ENCODE measurements around the gene SLC27A3. TPM values are rescaled to one million over a fixed set of nuclear protein-coding genes. Genes with fewer than 3 reads are reported as not detected.

Gene SLC27A3
- total and polyA plus RNA-seq, 5 experiments from 2014 or later = 8.4 to 18.5 (median 15.3) TPM

DNA sequence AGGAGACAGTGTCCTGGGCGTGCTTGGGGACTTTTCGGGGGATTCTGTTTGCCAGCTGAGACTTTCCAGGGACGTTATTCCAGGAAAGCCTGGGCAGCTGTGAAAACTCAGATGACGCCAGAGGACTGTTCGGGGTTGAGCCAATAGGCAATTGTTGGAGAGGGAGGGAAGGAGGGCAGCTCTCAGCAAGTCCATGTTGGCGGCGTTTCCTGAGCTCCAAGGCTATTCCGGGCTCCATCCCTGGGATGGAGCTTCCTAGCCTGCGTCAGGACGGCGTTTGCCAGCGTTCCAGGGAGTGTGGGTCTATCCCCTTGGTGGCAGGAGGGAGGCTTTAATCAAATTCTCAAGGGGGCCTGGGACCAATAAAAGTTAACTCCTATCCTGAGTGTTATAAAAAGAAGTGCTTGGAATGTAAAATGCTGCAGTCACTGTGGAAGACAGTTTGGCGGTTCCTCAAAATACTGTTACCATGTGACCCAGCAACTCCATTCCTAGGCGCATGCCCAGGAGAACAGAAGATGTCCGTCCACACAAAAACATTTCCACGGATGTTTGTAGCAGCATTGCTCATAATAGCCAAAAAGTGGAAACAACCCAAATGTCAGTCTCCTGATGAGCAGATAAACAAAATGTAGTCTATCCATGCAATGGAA lies 15.2 kb downstream of the SLC27A3 start:
- Mint-ChIP-seq H3K4me3 (peak overlapping the region in 7 of 10 donors; percentile 45 to 71 (median 62)), H3K9me3 (no peaks in the 10 kb centered on the region), H3K27me3 (peaks cover 0 to 2% (median 0%) of the 10 kb centered on the region in 5 donors), H3K36me3 (no peaks in the 10 kb centered on the region), H3K27ac (peak overlapping the region in 5 of 10 donors; percentile 8 to 87 (median 72)), H3K4me1 (peaks cover 12 to 46% (median 33%) of the 10 kb centered on the region in 4 donors)
- no peak for DNase-seq
- POLR2A ChIA-PET = interaction anchor here (0.7 to 1.8 kb wide), 5 partner anchors 9 to 200 kb away, joined by 3 to 7 read pairs (median 5); partner anchors contain the start of genes CREB3L4, DENND4B, RPS27 and SLC27A3
- ATAC-seq = no peak

DNA sequence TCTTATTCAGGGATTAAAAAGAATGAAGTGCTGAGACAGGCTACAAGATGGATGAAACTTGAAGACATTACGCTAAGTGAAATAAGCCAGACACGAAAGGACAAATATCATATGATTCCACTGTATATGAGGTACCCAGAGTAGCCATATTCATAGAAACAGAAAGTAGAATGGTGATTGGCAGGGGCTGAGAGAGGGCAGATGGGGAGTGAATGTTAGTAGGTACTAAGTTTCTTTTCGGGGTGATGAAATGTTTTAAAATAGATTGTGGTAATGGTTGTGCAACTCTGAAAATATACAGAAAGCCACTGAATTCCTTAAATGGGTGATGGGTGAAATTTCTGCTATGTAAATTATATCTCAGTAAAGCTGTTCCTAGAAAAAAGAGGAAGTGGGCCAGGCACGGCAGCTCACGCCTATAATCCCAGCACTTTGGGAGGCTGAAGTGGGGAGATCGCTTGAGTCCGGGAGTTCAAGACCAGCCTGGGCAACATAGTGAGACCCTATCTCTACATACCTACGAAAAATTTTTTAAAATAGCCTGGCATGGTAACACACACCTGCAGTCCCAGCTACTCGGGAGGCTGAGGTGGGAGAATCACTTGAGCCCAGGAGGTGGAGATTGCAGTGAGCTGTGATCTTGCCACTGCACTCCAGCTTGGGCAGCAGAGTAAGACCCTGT lies 15.9 kb downstream of the SLC27A3 start:
- Mint-ChIP-seq H3K9me3 (no peaks in the 10 kb centered on the region), H3K4me1 (peaks cover 12 to 46% (median 35%) of the 10 kb centered on the region in 4 donors), H3K36me3 (no peaks in the 10 kb centered on the region), H3K4me3 (peak overlapping the region in 4 of 10 donors; percentile 2 to 71 (median 5)), H3K27ac (peak overlapping the region in 6 of 10 donors; percentile 0 to 87 (median 24)), H3K27me3 (peaks cover 0 to 2% (median 0%) of the 10 kb centered on the region in 5 donors)
- ATAC-seq (peak; percentile 46 to 48), DNase-seq (no peak)
- POLR2A ChIA-PET = interaction anchor here (0.6 to 1.8 kb wide), 2 partner anchors 196 to 199 kb away, joined by 4 to 7 read pairs; partner anchors contain the start of gene RPS27

DNA sequence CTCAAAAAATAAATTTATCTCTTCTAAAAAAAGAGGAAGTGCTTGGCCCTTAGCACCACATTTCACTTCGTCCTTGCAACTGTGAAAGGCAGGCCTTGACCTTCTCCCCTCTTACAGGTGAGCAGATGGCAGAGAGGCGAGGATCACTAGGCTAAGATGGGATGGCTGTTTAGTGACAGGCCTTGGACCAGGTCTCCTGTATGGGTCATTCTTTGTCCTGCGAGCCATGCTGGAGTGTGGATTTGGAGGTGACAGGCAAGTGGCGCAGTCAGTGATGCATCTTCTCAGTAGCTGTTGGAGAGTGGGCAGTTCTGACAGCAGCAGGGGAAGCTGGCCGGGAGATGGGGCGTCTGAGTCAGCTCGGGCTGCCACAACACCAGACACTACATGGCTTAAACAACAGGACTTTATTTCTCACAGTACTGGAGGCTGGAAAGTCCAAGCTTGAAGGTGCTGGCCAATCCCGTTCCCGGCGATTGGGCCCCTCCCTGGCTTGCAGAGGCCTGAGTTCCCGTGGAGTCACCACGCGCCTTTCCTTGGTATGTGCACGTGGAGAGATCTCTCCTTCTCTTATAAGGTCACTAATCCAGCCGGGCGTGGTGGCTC lies 16.5 kb downstream of the SLC27A3 start:
- POLR2A ChIA-PET = interaction anchor here (0.6 kb wide), 1 partner anchor 196 kb away, joined by 4 read pairs; no protein-coding TSS in a partner anchor
- no peak for ATAC-seq

DNA sequence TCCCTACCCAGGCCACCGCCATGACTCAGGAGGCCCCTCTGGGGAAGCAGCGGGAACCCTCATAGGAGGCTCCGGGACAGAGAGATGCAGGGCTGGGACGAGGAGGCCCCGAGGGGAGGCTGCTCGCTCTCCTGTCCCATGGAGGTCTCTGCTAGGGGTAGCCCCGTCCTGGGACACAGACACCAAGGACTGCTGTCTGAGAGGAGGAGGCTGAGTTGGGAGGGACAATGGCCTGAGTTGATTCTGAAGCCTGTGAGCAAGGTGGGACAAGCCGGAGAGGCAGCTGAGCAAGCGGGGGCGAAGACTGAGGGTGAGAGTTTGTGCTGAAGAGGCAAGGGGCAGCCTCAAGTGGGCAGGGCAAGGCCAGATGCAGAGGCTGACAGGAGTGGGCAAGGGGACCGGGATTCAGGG lies 17.4 kb downstream of the SLC27A3 start:
- Mint-ChIP-seq H3K36me3 (no peaks in the 10 kb centered on the region), H3K27ac (peak overlapping the region in 2 of 10 donors; percentile 63 to 70), H3K4me3 (peak overlapping the region in 1 of 10 donors; percentile 38), H3K27me3 (peaks cover 0 to 2% (median 0%) of the 10 kb centered on the region in 5 donors), H3K4me1 (peaks cover 19 to 57% (median 48%) of the 10 kb centered on the region in 4 donors), H3K9me3 (no peaks in the 10 kb centered on the region)
- ATAC-seq (no peak), DNase-seq (no peak)
- POLR2A ChIA-PET = no interaction called here

More for the DNA sequence above, 16.5 kb downstream of the SLC27A3 start:
- peak overlapping the region in 1 of 10 donors; percentile 71 for H3K4me3 Mint-ChIP-seq
- no peaks in the 10 kb centered on the region for H3K36me3 Mint-ChIP-seq
- peaks cover 0 to 2% (median 0%) of the 10 kb centered on the region in 5 donors for H3K27me3 Mint-ChIP-seq
- H3K9me3 Mint-ChIP-seq = no peaks in the 10 kb centered on the region
- peak overlapping the region in 5 of 10 donors; percentile 16 to 87 (median 33) for H3K27ac Mint-ChIP-seq
- DNase-seq = no peak
- peaks cover 15 to 50% (median 41%) of the 10 kb centered on the region in 4 donors for H3K4me1 Mint-ChIP-seq

DNA sequence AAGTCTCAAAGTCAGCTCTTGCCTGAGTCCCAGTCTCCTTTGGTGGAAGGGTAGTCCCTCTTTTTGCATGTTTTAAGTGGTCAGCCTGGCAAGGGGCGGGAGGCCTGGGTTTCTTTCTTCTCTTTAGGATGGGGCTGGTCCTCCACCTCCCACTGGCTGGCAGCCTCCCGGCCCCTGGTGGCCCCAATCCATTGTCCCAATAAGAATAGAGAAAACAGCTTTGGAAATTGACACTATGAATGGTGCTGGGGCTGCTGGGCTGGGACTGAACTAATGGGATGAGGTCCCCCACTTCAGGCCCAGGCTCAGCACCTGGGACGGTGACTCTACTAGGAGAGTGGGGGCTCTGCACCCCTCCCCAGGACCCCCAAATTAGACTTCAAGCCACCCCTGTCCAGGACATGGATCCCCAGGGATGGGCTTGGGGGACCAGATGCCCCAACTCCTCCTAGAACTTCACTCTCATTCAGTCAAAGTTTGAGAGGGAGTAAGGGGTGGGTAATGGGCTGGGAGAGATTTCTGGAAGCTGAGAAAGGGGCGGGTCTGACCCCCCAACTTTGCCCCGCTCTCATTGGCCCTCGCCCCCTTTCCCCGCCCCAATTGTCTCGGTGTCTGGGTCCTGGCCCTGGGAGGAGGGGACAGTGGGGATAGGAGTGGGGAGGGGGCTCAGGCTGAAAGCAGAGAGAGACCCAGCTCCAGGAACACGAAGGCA lies 18.2 kb downstream of the SLC27A3 start:
- Mint-ChIP-seq H3K9me3 (no peaks in the 10 kb centered on the region), H3K27me3 (peaks cover 0 to 2% (median 0%) of the 10 kb centered on the region in 5 donors), H3K27ac (no peak overlapping the region), H3K4me1 (peaks cover 19 to 55% (median 48%) of the 10 kb centered on the region in 4 donors), H3K4me3 (no peak overlapping the region), H3K36me3 (no peaks in the 10 kb centered on the region)
- ATAC-seq = no peak
- DNase-seq = no peak
- POLR2A ChIA-PET = interaction anchor here (0.8 to 1.4 kb wide), 3 partner anchors 10 to 197 kb away, joined by 3 to 4 read pairs (median 3); partner anchors contain the start of genes RPS27 and SLC39A1

DNA sequence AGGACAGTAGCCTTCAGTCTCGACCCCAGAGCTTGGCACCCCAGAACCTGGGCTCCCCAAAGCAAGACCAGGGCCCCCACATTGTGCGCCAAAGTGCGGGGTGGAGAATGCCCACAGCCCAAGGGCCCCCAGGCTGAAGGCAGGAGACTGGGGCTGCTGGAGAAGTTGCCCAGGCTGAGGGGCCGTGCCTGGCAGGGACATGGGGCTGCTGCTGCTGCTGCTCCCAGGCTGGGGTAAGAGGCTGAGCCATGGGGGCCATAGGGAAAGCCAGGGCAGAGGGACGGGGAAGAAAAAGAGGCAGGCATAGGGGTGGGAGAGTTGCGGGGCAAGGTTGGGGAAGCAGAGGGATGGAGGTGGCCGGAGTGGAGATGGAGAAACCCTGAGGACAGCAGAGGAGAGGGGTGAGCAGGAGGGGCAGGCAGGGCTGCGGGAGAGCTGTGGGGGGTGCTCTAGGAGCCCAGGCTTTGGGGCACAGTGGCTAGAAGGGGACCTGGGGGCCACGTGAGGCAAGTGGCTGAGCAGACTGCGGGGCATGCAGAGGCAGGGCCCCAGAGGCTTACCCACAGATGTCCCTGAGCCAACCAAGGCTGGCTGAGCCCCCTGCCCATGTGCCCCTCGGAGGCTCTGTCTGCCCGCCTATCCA lies 18.9 kb downstream of the SLC27A3 start:
- ATAC-seq = no peak
- Mint-ChIP-seq H3K4me1 (peaks cover 19 to 50% (median 45%) of the 10 kb centered on the region in 4 donors), H3K27me3 (no peaks in the 10 kb centered on the region), H3K36me3 (no peaks in the 10 kb centered on the region), H3K27ac (peak overlapping the region in 4 of 10 donors; percentile 20 to 56 (median 32)), H3K4me3 (peak overlapping the region in 1 of 10 donors; percentile 39), H3K9me3 (no peaks in the 10 kb centered on the region)
- DNase-seq = no peak
- POLR2A ChIA-PET = interaction anchor here (0.8 to 2.0 kb wide), 4 partner anchors 11 to 196 kb away, joined by 3 to 6 read pairs (median 4); partner anchors contain the start of genes RPS27 and SLC39A1

DNA sequence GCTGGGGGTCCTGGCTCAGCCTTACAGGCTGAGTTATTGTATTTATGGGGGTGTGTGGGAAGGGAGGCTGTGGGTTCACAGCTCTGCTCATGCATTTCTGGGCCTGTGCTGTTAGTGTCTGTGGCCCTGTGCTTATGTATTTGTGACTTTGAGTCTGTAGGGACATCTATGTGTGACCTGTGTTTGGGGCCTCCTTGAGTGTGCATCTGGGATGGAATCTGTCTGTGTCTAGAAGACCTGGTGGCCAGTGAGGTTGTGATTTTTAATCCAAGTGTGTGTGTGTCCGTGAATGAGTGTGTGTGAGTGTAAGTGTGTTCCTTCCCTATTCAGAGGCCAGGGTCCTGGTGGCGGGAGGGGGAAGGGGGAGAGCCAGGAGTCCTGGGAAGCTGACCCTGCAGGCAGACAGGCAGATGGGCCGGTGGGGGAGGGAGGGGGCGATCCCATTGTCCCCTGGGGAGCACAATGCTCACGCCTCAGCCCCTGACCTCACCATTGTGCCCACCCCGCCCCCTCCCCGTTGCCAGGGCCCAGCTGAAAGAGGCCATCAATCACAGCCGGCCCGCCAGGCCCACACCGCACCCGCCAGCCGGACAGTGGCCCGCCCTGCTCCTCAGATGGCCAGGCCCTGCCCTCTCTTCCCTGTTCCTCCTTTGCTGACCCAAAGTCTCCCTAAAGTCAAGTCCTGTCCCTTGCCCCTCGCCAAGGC lies 19.6 kb downstream of the SLC27A3 start:
- no peak for DNase-seq

DNA sequence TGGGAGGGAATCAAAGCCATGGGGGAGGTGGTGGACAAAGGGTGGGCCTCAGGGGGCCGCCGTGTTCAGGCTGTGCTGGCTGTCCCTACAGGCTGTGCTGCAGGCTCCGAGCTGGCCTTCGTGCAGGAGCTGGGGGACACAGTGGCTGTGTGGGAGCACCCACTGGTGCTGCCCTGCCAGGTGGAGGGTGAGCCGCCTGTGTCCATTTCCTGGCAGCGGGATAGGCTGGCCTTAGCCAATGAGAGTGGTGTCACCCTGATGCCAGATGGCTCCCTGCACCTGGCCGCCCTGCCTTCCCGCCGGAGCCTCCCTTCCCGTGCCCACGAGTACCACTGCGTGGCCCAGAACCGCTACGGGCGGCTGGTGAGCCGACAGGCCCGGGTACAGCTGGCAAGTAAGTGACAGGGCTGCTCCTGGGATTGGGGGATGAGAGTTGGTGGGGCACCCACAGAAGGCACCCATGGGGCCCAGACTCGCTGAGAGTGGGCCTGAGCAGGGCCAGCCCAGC lies 20.2 kb downstream of the SLC27A3 start:
- Mint-ChIP-seq H3K4me3 (no peak overlapping the region), H3K27ac (no peak overlapping the region), H3K4me1 (peaks cover 13 to 37% (median 33%) of the 10 kb centered on the region in 4 donors), H3K27me3 (no peaks in the 10 kb centered on the region), H3K36me3 (no peaks in the 10 kb centered on the region), H3K9me3 (no peaks in the 10 kb centered on the region)
- ATAC-seq = no peak
- DNase-seq = no peak
- POLR2A ChIA-PET = interaction anchor here (0.7 to 2.0 kb wide), 3 partner anchors 13 to 191 kb away, joined by 3 to 6 read pairs (median 3); no protein-coding TSS in a partner anchor

More for the DNA sequence above, 19.6 kb downstream of the SLC27A3 start:
- no peak for ATAC-seq
- Mint-ChIP-seq H3K36me3 (no peaks in the 10 kb centered on the region), H3K4me1 (peaks cover 16 to 43% (median 39%) of the 10 kb centered on the region in 4 donors), H3K27ac (peak overlapping the region in 5 of 10 donors; percentile 14 to 61 (median 46)), H3K4me3 (peak overlapping the region in 3 of 10 donors; percentile 33 to 48 (median 39)), H3K9me3 (no peaks in the 10 kb centered on the region), H3K27me3 (no peaks in the 10 kb centered on the region)
- POLR2A ChIA-PET = interaction anchor here (1.0 to 2.0 kb wide), 3 partner anchors 12 to 192 kb away, joined by 3 to 6 read pairs (median 3); partner anchors contain the start of gene SLC39A1

DNA sequence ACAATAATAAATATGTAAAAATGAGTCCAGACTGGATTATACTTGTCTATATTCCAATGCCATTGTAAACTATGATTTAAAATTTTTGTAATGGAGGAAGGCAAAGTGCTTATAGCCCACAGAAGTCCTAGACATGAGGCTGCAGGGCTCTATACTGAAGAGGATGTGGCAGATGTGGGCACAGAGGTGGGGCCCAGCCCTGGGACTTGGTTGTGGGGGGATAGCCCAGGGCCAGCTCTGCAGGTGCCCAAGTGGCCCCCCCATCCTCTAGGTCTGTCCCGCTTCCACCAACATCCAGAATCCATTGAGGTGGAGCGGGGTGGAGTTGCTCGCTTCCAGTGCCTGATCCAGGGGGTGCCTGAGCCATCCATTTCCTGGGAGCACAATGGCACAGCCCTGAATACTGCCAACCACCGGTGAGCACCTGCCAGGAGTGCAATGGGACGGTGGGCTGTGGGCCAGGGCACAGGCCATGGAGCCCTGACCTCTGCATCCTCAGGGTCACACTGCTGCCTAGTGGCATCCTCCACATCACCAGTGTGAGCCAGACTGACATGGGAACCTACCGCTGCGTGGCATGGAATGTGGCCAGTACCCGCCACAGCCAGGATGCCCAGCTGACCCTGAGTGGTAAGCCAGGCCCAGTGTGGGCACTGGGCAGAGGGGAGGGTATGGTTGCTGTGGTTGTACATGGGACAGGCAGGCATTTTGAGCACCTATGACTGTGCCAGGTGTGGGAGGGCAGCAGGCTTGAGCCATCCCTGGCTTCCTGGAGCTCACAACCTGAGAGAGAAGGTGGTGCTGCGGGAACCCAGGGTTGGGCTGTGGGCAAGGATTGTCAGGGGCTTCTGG lies 21.0 kb downstream of the SLC27A3 start:
- Mint-ChIP-seq H3K4me3 (no peak overlapping the region), H3K4me1 (peaks cover 12 to 30% (median 26%) of the 10 kb centered on the region in 4 donors), H3K9me3 (no peaks in the 10 kb centered on the region), H3K27me3 (no peaks in the 10 kb centered on the region), H3K36me3 (no peaks in the 10 kb centered on the region), H3K27ac (peak overlapping the region in 4 of 10 donors; percentile 51 to 83 (median 62))
- ATAC-seq (peak; percentile 43 to 66), DNase-seq (peak in 1 of 10 donors; percentile 35)
- POLR2A ChIA-PET = interaction anchor here (0.5 to 3.5 kb wide), 13 partner anchors 12 to 500 kb away, joined by 3 to 18 read pairs (median 6); partner anchors contain the start of genes DENND4B, ILF2, JTB and RAB13

Data from naive thymus-derived CD8-positive, alpha-beta T cell (primary cell).